GM23248 (cell line): ENCODE data around the gene CASK. TPM values are rescaled to one million over a fixed set of nuclear protein-coding genes. Genes with fewer than 3 reads are reported as not detected.

Source experiments
- DNase-seq: peaks from one replicate; pipeline ENCODE4 v3.0.0-alpha.2; 2015
- H2AFZ ChIP-seq: fragments of 200-600 bp; sonication (generic); 2 replicates; pipeline ENCODE4 v1.6.1; 2016; ENCODE audit warnings: antibody characterized with exemption
- H3F3A ChIP-seq: fragments of 200-600 bp; sonication (generic); 2 replicates; pipeline ENCODE4 v1.6.1; 2016; ENCODE audit warnings: mild to moderate bottlenecking, antibody characterized with exemption, mixed run types; ENCODE audit not compliant: insufficient read depth
- H3K27ac ChIP-seq: fragments of 200-600 bp; sonication (generic); 2 replicates; pipeline ENCODE4 v1.5.1; 2016; ENCODE audit warnings: mild to moderate bottlenecking
- H3K27me3 ChIP-seq: fragments of 200-600 bp; sonication (generic); replicated peaks from 2 replicates; pipeline ENCODE4 v1.6.1; 2016; ENCODE audit warnings: mild to moderate bottlenecking; ENCODE audit not compliant: insufficient read depth
- H3K36me3 ChIP-seq: fragments of 200-600 bp; sonication (generic); 2 replicates; pipeline ENCODE4 v1.6.1; 2016; ENCODE audit warnings: low read depth, mild to moderate bottlenecking
- H3K4me1 ChIP-seq: fragments of 200-600 bp; sonication (generic); 2 replicates; pipeline ENCODE4 v1.6.1; 2016; ENCODE audit warnings: mild to moderate bottlenecking; ENCODE audit not compliant: insufficient read depth
- H3K4me2 ChIP-seq: fragments of 200-600 bp; sonication (generic); one replicate; pipeline ENCODE4 v1.6.1; 2016; ENCODE audit warnings: mild to moderate bottlenecking; ENCODE audit not compliant: unreplicated experiment
- H3K4me3 ChIP-seq: fragments of 200-600 bp; sonication (generic); 2 replicates; pipeline ENCODE4 v1.5.1; 2016; ENCODE audit warnings: mild to moderate bottlenecking
- H3K79me2 ChIP-seq: fragments of 200-600 bp; sonication (generic); 2 replicates; pipeline ENCODE4 v1.6.1; 2016; ENCODE audit warnings: mild to moderate bottlenecking; ENCODE audit not compliant: insufficient read depth
- H3K9ac ChIP-seq: fragments of 200-600 bp; sonication (generic); 2 replicates; pipeline ENCODE4 v1.6.1; 2016; ENCODE audit warnings: mild to moderate bottlenecking
- H3K9me2 ChIP-seq: fragments of 200-600 bp; sonication (generic); 2 replicates; pipeline ENCODE4 v1.6.1; 2016; ENCODE audit warnings: mixed run types, mild to moderate bottlenecking, moderate library complexity; ENCODE audit not compliant: insufficient read depth
- H3K9me3 ChIP-seq: fragments of 200-600 bp; sonication (generic); one replicate; pipeline ENCODE4 v1.6.1; 2017; ENCODE audit warnings: low read depth
- H4K20me1 ChIP-seq: fragments of 200-600 bp; sonication (generic); 2 replicates; pipeline ENCODE4 v1.6.0; 2016; ENCODE audit not compliant: insufficient read depth
- EZH2 ChIP-seq: fragments of 200-600 bp; sonication (generic); IDR thresholded peaks from 2 replicates; pipeline ENCODE4 v1.6.1; 2018; ENCODE audit warnings: antibody characterized with exemption, mild to moderate bottlenecking; ENCODE audit not compliant: insufficient read depth, poor library complexity, severe bottlenecking
- EZH2phosphoT487 ChIP-seq: fragments of 200-600 bp; sonication (generic); IDR thresholded peaks from 2 replicates; pipeline ENCODE4 v1.6.1; 2018; ENCODE audit warnings: antibody characterized with exemption, moderate library complexity, mild to moderate bottlenecking, low read depth; ENCODE audit not compliant: insufficient read depth
- WGBS, 2 experiments: methylation state at CpG; one replicate each; pipeline ENCODE4 v1.1.6; 2015 to 2017; ENCODE audit warnings: low lambda C conversion rate in 2 of 2, low coverage in 1 of 2; ENCODE audit errors: missing lambda C conversion rate in 2 of 2; 5-methylcytosine and 5-hydroxymethylcytosine counted together
- in situ Hi-C: fragments of 300-500 bp; cut with MboI; formaldehyde crosslinking; loops from 2 replicates; pipeline ENCODE4 v1.15.0; 2020
- polyA plus RNA-seq: library from polyadenylated mRNA; unstranded; fragments of >200 nt; fragmentation: Nextera tagmentation; extraction: Ambion mirVana; gene quantifications from 2 replicates; pipeline ENCODE4 v1.2.1, GENCODE V29; 2016
- total RNA-seq: library from RNA; depleted of rRNA; stranded (reverse); fragments of >200 nt; shearing (Covaris generic); gene quantifications from 2 replicates; pipeline ENCODE4 v1.2.3, GENCODE V29; 2014

Gene CASK
- total and polyA plus RNA-seq, 2 experiments from 2014 or later, result 2.5 to 29.2 TPM

GRCh38 chrX:41529221-41529620 is 394.1 kb downstream of the CASK start:
- no peaks in the 10 kb centered on the region for H3K36me3 ChIP-seq
- no peak overlapping the region for H3K27ac ChIP-seq
- TF ChIP-seq EZH2 (no peak), EZH2phosphoT487 (no peak)
- in situ Hi-C loops, result loop anchor here (25.0 kb wide), 1 partner anchor 983 kb away; no protein-coding TSS in a partner anchor
- H2AFZ ChIP-seq, result no peak overlapping the region
- H3K4me3 ChIP-seq, result no peak overlapping the region
- no peaks in the 10 kb centered on the region for H3K9me3 ChIP-seq
- no peaks in the 10 kb centered on the region for H3K27me3 ChIP-seq
- peaks cover 5% of the 10 kb centered on the region; the same call in 1 of the 2 replicates for H3F3A ChIP-seq
- peaks cover 14% of the 10 kb centered on the region for H3K4me1 ChIP-seq
- 84 to 93% methylated on average over 10 to 11 of the region's 11 CpGs for WGBS, 2 experiments
- no peak for DNase-seq
- no peak overlapping the region for H3K9ac ChIP-seq
- H4K20me1 ChIP-seq, result no peaks in the 10 kb centered on the region
- H3K9me2 ChIP-seq, result no peaks in the 10 kb centered on the region
- H3K79me2 ChIP-seq, result no peaks in the 10 kb centered on the region
- H3K4me2 ChIP-seq, result no peak overlapping the region

DNA sequence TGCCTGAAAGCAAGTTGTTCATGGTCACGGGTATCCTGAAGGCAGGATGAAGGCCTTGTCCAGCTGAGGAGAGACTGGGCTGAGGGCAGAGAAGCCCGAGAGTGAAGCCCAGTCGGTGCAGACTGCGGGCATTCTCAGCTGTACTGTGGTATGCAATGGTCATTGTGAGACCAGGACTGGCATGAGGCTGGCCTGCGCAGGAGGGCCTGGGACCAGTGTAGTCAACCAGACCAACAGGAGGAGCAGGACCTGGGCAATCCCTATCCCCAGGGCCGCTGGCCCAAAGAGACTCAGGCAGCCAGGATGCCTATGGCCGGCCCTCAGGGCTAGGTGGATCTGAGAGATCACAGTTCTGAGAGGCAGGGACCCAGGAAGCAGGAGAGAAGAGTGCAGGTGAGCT is 394.6 kb downstream of the CASK start:
- WGBS, 2 experiments, result 94 to 97% methylated on average over 6 to 7 of the region's 7 CpGs
- Histone ChIP-seq H3K36me3 (no peaks in the 10 kb centered on the region), H4K20me1 (no peaks in the 10 kb centered on the region), H3K9ac (no peak overlapping the region), H3K4me3 (no peak overlapping the region), H3K4me2 (no peak overlapping the region), H3K9me2 (no peaks in the 10 kb centered on the region), H2AFZ (no peak overlapping the region), H3K4me1 (peaks cover 14% of the 10 kb centered on the region), H3K27ac (no peak overlapping the region), H3F3A (peaks cover 5% of the 10 kb centered on the region; the same call in 1 of the 2 replicates), H3K27me3 (no peaks in the 10 kb centered on the region), H3K79me2 (no peaks in the 10 kb centered on the region), H3K9me3 (no peaks in the 10 kb centered on the region)
- TF ChIP-seq EZH2phosphoT487 (no peak), EZH2 (no peak)
- in situ Hi-C loops, result loop anchor here (25.0 kb wide), 1 partner anchor 984 kb away; no protein-coding TSS in a partner anchor
- no peak for DNase-seq

DNA sequence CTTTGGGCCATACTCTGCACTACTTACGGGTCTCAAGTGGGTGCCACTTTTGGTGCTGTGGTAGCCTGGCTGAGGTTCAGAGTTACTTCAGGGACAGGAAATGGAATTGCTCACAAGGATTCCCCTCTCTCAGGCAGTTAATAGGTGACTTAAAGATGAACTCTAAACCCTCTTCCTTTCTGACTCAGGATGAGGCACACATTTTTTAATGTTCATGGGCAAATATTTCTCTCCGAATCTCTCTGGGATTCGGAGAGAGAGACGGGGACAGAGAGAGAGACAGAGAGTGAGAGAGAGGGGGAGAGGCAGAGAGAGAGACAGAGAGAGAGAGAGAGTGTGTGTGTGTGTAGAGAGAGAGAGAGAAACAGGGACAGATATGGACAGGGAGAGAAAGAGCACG is 396.4 kb downstream of the CASK start:
- Histone ChIP-seq H3K9me3 (no peaks in the 10 kb centered on the region), H3K4me3 (peak overlapping the region; percentile 29; the same call in 1 of the 2 replicates), H3F3A (peaks cover 5% of the 10 kb centered on the region; the same call in 1 of the 2 replicates), H3K36me3 (no peaks in the 10 kb centered on the region), H3K4me1 (peaks cover 14% of the 10 kb centered on the region), H2AFZ (no peak overlapping the region), H3K79me2 (no peaks in the 10 kb centered on the region), H3K9me2 (no peaks in the 10 kb centered on the region), H3K27me3 (no peaks in the 10 kb centered on the region), H4K20me1 (no peaks in the 10 kb centered on the region), H3K27ac (peak overlapping the region; percentile 41), H3K9ac (no peak overlapping the region; the same call in 1 of the 2 replicates), H3K4me2 (peak overlapping the region; percentile 35)
- TF ChIP-seq EZH2 (no peak), EZH2phosphoT487 (no peak)
- in situ Hi-C loops, result loop anchor here (25.0 kb wide), 1 partner anchor 985 kb away; no protein-coding TSS in a partner anchor
- WGBS, 2 experiments, result 18 to 22% methylated on average over 5 of the region's 5 CpGs
- peak; percentile 42 for DNase-seq

DNA sequence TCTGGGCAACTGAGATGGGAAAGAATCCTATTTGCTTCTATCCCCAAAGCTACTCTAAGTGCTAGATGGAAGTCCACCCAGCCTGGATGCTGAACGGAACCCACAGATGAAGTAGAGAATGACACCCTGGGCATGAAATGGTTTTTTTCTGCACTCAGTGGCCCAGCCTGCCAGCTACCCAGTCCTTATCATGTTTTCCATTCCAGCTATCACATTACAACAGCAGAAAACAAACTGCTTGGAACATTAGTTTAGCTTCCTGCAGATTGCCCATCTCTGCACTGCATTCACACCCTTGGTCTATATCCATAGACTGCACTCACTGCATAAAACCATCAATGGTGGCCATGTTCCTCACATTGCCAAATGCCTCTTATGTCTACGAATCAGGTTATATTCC is 397.1 kb downstream of the CASK start:
- in situ Hi-C loops, result loop anchor here (25.0 kb wide), 1 partner anchor 986 kb away; no protein-coding TSS in a partner anchor
- Histone ChIP-seq H3K79me2 (no peaks in the 10 kb centered on the region), H3K9ac (no peak overlapping the region), H2AFZ (no peak overlapping the region), H3K27me3 (no peaks in the 10 kb centered on the region), H4K20me1 (no peaks in the 10 kb centered on the region), H3K27ac (peak overlapping the region; percentile 41; the same call in 1 of the 2 replicates), H3K36me3 (no peaks in the 10 kb centered on the region), H3F3A (peaks cover 5% of the 10 kb centered on the region; the same call in 1 of the 2 replicates), H3K4me2 (peak overlapping the region; percentile 35), H3K4me1 (peaks cover 14% of the 10 kb centered on the region), H3K9me2 (no peaks in the 10 kb centered on the region), H3K9me3 (no peaks in the 10 kb centered on the region), H3K4me3 (no peak overlapping the region)
- no peak for DNase-seq
- TF ChIP-seq EZH2 (no peak), EZH2phosphoT487 (no peak)
- WGBS, 2 experiments, result 100% methylated on average over 2 of the region's 2 CpGs
